NT2/D1 (cell line): ENCODE data around the gene DCAF8.

Experiments
- DNase-seq: peaks from one replicate; pipeline ENCODE4 v3.0.0-alpha.2; 2011; ENCODE audit warnings: low read depth, low spot score
- H3K27me3 ChIP-seq: 2 replicates; pipeline ENCODE4 v1.6.0; 2011; ENCODE audit warnings: mild to moderate bottlenecking; ENCODE audit not compliant: insufficient read length, insufficient read depth
- H3K36me3 ChIP-seq: 2 replicates; pipeline ENCODE4 v1.6.1; 2011; ENCODE audit warnings: mild to moderate bottlenecking, low read length, mixed read lengths; ENCODE audit not compliant: insufficient read depth, insufficient read length
- H3K4me1 ChIP-seq: 2 replicates; pipeline ENCODE4 v1.5.1; 2011; ENCODE audit not compliant: insufficient read depth, insufficient read length
- H3K4me3 ChIP-seq: 2 replicates; pipeline ENCODE4 v1.5.1; 2011; ENCODE audit warnings: low read depth; ENCODE audit not compliant: insufficient read length
- H3K9ac ChIP-seq: 2 replicates; pipeline ENCODE4 v1.6.0; 2011; ENCODE audit warnings: low read depth; ENCODE audit not compliant: insufficient read length
- H3K9me3 ChIP-seq: 2 replicates; pipeline ENCODE4 v1.5.1; 2011; ENCODE audit warnings: mild to moderate bottlenecking, low read length; ENCODE audit not compliant: insufficient read depth
- SUZ12 ChIP-seq: IDR thresholded peaks from 2 replicates; pipeline ENCODE4 v1.6.1; 2011; ENCODE audit not compliant: insufficient read length, insufficient read depth; ENCODE audit errors: extremely low read depth
- YY1 ChIP-seq: IDR thresholded peaks from 2 replicates; pipeline ENCODE4 v1.6.1; 2011; ENCODE audit not compliant: insufficient read length, insufficient read depth
- ZNF274 ChIP-seq: IDR thresholded peaks from 2 replicates; pipeline ENCODE4 v1.6.1; 2011; ENCODE audit warnings: mild to moderate bottlenecking, low read depth, low read length

The DCAF8 gene

DNA sequence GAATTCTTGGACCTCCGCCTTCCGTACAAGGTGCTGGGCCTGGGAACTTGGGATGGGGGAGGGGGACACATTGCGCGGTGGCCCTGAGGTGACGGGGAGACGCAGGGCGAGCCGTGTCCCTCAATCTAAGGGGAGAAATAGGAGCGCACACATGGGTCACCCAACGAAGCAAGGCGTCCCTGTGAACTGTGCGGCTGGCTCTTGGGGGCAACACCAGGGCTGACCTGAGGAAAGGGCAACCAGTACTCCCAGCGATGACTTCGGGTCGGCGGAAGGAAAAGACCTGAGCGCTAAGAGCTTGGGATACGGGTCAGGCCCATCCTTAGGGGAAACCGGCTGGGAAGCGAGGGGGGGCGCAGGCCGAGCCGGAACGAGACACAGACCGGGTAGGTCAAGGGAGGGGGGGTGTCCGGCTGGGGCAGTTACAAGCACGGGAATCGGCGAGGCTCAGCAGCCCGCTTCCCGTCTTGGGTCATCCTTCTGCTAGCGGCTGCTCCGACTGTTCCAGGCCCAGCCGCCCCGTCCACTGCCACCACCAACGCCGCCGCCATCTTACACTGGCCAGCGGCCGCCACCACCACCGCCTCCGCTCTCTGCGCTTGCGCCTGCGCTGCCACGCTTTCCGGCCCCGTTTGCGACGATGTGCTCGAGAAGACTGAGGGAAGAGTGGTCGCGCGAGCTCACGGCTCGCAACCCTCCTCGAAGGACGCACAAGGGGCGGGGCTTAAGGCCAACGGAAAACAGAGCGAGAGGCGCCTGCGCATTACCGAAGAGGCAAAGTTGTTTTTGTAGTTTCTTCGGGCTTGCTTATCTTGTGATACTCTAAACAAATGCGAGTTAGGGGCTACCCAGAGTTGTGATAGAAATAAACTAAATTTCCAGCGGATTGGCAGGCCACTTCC lies at the start of gene DCAF8:
Gene DCAF8, minus strand, starts transcription at position 657 of the 902 bp plus-strand sequence. CDS start 18,541 bp downstream, outside the sequence.
- DNase-seq: peak; percentile 99
- peaks cover 20% of the 10 kb centered on the region for H3K36me3 ChIP-seq
- peaks cover 4% of the 10 kb centered on the region for H3K4me1 ChIP-seq
- peak within 1 kb of the TSS; percentile 93 for H3K4me3 ChIP-seq
- no peaks in the 10 kb centered on the region for H3K27me3 ChIP-seq
- H3K9ac ChIP-seq: peak within 1 kb of the TSS; percentile 98
- TF ChIP-seq YY1: peak; percentile 88
- no peak for TF ChIP-seq SUZ12
- no peak for TF ChIP-seq ZNF274
- no peaks in the 10 kb centered on the region for H3K9me3 ChIP-seq

DNA sequence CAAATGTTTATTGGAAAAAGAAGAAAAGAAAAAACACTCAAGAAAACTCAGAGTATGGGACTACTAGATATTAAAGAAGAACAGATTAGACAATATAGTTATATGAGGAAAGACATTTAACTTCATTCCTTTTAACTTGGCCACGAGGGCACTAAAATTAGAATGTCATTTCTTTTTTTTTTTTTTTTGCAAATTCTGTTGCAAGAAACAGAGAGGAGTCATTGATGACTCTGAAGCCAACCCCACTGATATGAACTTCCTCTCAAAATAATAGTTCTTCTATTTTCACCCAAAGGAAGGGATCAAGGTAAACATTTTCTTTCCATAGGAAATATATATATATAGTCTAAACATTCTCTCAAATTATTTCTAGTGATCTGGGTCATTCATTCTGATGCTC lies 47.2 kb upstream of the DCAF8 start:
- Histone ChIP-seq H3K36me3 (peaks cover 92% of the 10 kb centered on the region), H3K4me1 (peaks cover 9% of the 10 kb centered on the region), H3K9me3 (no peaks in the 10 kb centered on the region), H3K9ac (no peak overlapping the region), H3K27me3 (no peaks in the 10 kb centered on the region), H3K4me3 (no peak overlapping the region)
- no peak for TF ChIP-seq ZNF274
- no peak for TF ChIP-seq YY1
- TF ChIP-seq SUZ12: no peak
- no peak for DNase-seq

DNA sequence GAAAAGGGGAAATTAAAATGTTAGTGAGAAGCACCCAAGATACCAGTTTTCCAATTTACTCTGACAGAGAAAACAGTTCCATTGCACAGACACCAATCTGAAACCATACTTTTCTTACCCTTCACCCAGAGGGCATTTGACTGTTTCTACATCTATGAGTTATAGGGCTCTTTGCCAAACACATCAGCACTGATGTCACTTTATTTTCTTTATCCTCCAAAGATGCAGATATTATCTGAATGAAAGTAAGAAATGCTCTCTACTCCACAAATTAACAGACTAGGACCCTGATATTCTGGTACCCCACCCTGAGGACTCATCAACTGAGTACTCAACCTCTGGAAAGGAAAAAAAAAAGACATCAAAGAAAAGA lies 46.8 kb upstream of the DCAF8 start:
- Histone ChIP-seq H3K9me3 (no peaks in the 10 kb centered on the region), H3K4me3 (no peak overlapping the region), H3K27me3 (no peaks in the 10 kb centered on the region), H3K9ac (no peak overlapping the region), H3K36me3 (peaks cover 92% of the 10 kb centered on the region), H3K4me1 (peaks cover 9% of the 10 kb centered on the region)
- DNase-seq: no peak
- TF ChIP-seq YY1 (no peak), SUZ12 (no peak), ZNF274 (no peak)

- no peaks in the 10 kb centered on the region for H3K9me3 ChIP-seq
- peaks cover 9% of the 10 kb centered on the region for H3K4me1 ChIP-seq
- H3K36me3 ChIP-seq: peaks cover 92% of the 10 kb centered on the region
- no peak for DNase-seq
- TF ChIP-seq YY1 (no peak), SUZ12 (no peak), ZNF274 (no peak)
- no peak overlapping the region for H3K4me3 ChIP-seq
- H3K9ac ChIP-seq: no peak overlapping the region
- H3K27me3 ChIP-seq: no peaks in the 10 kb centered on the region
Observed at GRCh38 chr1:160308451-160309184, 46.3 kb upstream of the DCAF8 start.

- no peaks in the 10 kb centered on the region for H3K27me3 ChIP-seq
- no peaks in the 10 kb centered on the region for H3K9me3 ChIP-seq
- no peak for TF ChIP-seq ZNF274
- TF ChIP-seq YY1: no peak
- peaks cover 9% of the 10 kb centered on the region for H3K4me1 ChIP-seq
- H3K36me3 ChIP-seq: peaks cover 91% of the 10 kb centered on the region
- no peak overlapping the region for H3K9ac ChIP-seq
- H3K4me3 ChIP-seq: no peak overlapping the region
- DNase-seq: peak; percentile 89
Observed at GRCh38 chr1:160307118-160307791, 44.9 kb upstream of the DCAF8 start.

DNA sequence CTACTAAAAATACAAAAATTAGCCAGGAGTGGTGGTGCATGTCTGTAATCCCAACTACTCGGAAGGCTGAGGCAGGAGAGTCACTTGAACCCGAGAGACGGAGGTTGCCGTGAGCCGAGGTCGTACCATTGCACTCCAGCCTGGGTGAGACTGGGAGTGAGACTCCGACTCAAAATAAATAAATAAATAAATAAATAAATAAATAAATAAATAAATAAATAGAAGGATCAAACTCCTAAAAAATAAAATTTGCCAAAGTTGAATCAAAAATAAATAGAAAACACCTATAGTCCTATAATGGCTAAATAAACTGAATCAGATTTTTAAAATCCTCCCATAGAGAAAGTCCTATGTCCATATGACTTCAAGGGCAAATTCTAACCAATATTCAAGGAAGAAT lies 37.8 kb upstream of the DCAF8 start:
- no peak overlapping the region for H3K9ac ChIP-seq
- no peak for DNase-seq
- no peak overlapping the region for H3K4me3 ChIP-seq
- TF ChIP-seq SUZ12 (no peak), ZNF274 (no peak)
- H3K36me3 ChIP-seq: peaks cover 93% of the 10 kb centered on the region
- no peaks in the 10 kb centered on the region for H3K4me1 ChIP-seq
- H3K27me3 ChIP-seq: no peaks in the 10 kb centered on the region
- no peaks in the 10 kb centered on the region for H3K9me3 ChIP-seq

- TF ChIP-seq YY1 (no peak), ZNF274 (no peak), SUZ12 (no peak)
- no peaks in the 10 kb centered on the region for H3K27me3 ChIP-seq
- H3K4me1 ChIP-seq: peaks cover 5% of the 10 kb centered on the region
- DNase-seq: no peak
- no peaks in the 10 kb centered on the region for H3K9me3 ChIP-seq
- H3K36me3 ChIP-seq: peaks cover 98% of the 10 kb centered on the region
- H3K9ac ChIP-seq: no peak overlapping the region
- no peak overlapping the region for H3K4me3 ChIP-seq
Observed at GRCh38 chr1:160296036-160296435, 33.7 kb upstream of the DCAF8 start.
